HUDEP-2 (cell line): Measurements from ENCODE around the gene VAMP4.

ENCODE experiments used
- DNase-seq, 76 experiments: peaks; one replicate each; lab custom pipeline; 2025; ENCODE audit not compliant: unreplicated experiment in 76 of 76; lab: John Stamatoyannopoulos, UW

Gene VAMP4, protein sequence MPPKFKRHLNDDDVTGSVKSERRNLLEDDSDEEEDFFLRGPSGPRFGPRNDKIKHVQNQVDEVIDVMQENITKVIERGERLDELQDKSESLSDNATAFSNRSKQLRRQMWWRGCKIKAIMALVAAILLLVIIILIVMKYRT

GRCh38 chr1:171741872-171742576 lies at the start of gene VAMP4:
Gene VAMP4, minus strand, starts transcription at chr1:171742065. Its CDS starts 3,651 bp downstream, at chr1:171738414.
- DNase-seq = peak in 71 of 76 experiments; percentile 30 to 96 (median 73)

GRCh38 chr1:171790318-171790717 lies 48.5 kb upstream of the VAMP4 start:
- DNase-seq = no peak

GRCh38 chr1:171788696-171789095 lies 46.8 kb upstream of the VAMP4 start:
- DNase-seq = no peak

DNA sequence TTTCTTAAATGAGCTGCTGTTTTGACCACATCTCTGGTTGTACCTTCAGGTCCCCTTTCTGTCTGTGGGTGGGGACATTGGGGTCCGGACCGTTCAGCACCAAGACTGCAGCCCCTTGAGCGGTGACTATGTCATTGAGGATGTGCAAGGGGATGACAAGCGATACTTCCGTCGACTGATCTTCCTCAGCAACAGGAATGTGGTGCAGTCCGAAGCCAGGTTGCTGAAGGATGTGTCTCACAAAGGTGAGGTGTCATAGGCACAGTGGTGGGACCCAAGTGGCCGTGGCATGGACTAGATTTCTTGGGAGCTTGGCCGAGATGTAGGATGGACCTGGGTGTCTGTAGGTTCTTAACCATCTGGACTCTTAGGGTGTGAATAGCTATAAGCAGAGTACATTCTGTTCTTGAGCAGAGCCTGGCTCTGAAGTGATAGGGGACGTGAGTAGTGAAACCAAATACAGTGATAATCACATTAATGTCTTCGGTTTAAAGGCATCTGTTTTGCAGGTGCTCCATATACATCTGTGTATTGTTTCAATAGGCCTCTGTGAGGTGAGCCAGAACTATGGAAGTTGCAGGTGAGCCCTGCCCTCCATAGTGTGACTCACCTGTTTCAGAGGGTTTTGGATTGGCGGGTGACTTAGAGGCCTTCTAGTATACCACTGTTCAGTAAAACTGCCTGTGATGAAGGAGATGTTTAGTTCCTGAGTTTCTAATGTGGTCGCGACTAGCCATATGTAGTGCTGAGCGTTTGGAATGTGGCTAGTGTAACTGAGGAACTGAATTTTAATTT lies 46.0 kb upstream of the VAMP4 start:
- no peak for DNase-seq

DNA sequence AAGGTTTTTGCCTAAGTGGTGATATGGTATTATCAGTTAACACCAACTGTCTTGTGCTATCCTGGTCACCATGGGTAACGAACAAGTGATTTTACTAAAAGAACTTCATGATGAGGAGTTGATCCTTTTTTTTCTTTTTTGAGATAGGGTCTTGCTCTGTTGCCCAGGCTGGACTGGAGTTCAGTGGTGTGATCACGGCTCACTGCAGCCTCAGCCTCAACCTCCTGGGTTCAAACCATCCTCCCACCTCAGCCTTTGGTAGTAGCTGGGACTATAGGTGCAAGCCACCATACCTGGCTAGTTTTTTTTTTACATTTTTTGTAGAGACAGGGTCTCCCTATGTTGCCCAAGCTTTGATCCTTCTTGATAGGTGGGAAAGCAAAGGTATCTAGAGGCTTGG lies 44.7 kb upstream of the VAMP4 start:
- no peak for DNase-seq

GRCh38 chr1:171785766-171786165 lies 43.9 kb upstream of the VAMP4 start:
- no peak for DNase-seq

- no peak for DNase-seq
These were observed 42.9 kb upstream of the VAMP4 start for GRCh38 chr1:171784784-171785183.

GRCh38 chr1:171783816-171784530 lies 42.1 kb upstream of the VAMP4 start:
- DNase-seq = no peak

DNA sequence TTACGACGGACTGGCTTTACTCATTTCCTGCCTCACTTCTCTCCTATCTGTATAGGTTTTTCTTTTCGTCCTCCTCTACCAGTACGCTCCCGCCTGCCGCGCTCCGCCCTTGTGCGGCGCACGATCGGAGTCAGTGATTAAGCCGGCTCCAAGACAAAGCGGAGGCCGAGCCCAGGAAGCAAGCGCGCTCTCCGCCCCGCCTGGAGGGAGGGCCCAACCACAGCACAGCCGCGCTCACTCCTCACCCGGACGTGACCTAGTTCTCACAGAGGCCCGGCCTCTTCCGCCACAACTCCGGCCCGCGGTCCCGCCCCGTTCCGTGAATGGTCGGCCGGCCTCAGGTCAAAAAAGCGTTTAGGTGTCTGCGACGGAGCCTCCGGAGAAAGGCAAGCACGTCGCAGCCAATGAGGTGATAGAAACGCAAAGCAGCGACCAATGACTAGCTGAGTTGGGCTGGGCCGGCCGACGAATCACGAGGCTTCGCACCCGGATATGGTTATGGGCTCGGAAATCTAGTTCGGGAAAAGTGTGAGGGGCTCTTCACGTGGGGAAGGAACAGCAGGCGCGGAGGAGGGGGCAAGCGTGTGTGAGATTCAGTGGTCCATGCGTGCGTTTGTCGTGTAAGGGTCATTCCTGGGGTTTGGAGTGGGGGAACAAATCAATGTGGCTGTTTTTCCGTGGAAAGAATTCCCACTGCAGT lies 39.5 kb upstream of the VAMP4 start, which contains the start of gene METTL13:
Gene METTL13 (plus strand): TSS at position 485 of the 700 bp plus-strand sequence. CDS start 308 bp downstream, outside the sequence.
- DNase-seq = peak in 75 of 76 experiments; percentile 48 to 99 (median 98)

DNA sequence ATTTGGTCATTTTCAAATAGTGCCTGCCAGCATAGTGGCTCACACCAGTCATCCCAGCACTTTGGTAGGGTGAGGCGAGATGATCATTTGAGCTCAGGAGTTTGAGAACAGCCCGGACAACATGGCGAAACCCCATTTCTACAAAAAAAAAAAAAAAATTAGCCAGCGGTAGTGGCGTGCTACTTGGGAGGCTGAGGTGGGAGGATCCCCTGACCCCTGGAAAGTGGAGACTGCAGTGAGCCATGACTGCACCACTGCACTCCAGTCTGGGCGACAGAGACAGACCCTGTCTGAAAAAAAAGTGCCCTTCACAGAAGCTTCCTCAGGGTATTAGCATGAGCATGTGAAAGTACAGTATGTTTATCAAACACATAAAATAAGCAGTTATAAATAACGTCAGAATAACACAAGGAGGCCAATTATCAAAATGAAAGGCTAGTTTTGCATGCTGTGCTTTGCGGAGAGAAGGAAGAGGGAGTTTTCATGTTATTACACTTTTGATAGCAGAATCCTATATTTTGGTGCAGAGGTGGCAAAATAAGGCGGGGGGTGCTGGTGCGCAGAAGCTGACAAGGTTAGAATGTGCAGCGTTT lies 38.8 kb upstream of the VAMP4 start:
- no peak for DNase-seq

- DNase-seq = no peak
These were observed 30.4 kb upstream of the VAMP4 start for GRCh38 chr1:171772312-171772711.

DNA sequence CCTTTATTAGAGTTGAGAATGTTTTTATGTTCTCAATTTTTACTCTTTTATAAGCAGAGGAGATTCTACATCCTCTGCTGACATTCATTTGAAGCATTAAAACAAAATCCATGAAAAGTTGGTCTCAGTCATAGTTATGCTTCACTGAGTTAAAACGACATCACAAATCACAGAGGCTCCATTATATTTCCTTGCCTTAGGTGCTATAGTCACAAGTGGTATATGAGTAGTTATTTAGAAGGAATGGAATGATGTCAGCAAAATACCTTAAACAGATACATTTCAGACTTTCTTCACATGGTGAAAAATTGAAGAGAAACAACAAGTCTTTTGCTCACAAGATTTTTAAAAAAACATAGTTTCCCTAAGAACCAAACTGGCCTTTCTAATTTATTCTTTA lies 27.9 kb upstream of the VAMP4 start:
- DNase-seq = no peak

DNA sequence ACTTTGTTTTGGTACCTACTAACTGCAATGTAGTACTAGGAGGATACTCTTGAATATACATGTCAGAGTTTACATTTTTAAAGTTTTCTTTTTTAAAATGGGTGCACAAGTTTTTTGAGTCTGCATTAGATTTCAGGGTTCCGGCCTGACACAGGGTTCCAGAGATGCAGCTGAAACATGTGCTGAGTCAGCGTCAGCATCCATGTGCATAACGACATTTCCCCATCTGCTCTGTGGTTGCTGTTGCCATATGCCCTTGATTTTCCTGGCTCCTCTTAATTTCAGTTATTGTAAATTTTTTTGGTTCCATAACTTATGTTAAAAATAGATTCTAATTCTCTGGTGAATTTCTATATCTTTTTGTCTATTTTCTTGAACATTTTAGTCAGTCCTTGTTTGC lies 27.3 kb upstream of the VAMP4 start:
- DNase-seq = no peak

GRCh38 chr1:171763764-171764163 lies 21.9 kb upstream of the VAMP4 start:
- DNase-seq = no peak

DNA sequence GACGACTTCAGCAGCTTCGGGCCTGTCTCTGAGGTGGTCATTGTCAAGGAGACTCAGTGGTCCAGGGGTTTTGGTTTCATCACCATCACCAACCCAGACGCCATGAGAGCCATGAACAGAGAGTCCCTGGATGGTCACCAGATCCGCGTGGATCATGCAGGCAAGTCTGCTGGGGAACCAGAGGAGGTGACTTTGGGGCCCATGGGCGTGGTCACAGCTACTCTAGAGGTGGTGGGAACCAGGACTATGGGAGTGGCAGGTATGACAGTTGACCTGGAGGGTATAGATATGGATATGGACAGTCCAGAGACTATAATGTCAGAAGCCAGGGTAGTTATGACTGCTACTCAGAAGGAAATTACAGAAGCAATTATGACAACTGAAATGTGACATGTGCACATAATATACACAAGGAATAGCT lies 20.3 kb upstream of the VAMP4 start:
- DNase-seq = peak in 56 of 76 experiments; percentile 10 to 76 (median 37)

- DNase-seq = no peak
These were observed 16.1 kb upstream of the VAMP4 start for GRCh38 chr1:171758011-171758410.

DNA sequence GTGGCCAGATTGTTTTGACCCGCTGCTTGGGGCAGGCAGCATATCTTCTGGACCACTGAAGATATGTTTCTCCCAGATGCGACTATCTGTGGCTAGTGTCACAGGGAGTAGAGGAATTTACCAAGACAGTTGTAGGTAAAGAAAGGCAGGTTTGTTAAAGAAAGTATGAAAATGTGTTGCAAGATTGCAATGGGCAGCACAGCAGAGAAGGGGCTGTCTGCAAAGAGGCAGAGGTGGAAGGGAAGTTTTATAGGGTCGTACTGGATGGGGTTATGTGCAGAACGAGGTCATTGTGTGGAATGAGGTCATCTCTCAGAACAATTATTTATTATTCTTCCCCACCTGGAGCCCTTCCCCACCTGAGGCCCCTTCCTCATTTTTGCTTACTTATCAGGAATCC lies 15.0 kb upstream of the VAMP4 start:
- DNase-seq = no peak

DNA sequence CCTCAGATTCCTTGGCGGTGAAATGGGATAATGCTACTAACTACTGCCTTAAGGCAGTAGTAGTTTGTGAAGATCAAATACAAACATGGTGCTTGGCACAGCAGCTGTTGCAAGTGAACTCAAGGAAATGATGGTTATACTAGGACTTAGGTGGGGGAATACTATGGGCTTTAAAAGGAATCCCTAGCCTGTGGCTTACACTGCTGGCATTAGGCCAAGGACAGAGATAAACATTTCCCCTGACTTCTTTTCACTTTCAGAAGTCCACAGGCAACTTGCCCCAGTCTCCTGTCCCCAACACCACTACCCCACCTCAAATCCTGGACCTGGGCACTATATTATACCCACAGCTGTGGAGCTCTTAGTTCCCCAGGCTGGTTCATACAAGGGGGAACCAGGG lies 13.1 kb upstream of the VAMP4 start:
- DNase-seq = peak in 12 of 76 experiments; percentile 4 to 29 (median 16)

GRCh38 chr1:171754353-171754705 lies 12.5 kb upstream of the VAMP4 start:
- peak in 11 of 76 experiments; percentile 4 to 26 (median 19) for DNase-seq
